Suppressor macrophage treated with lipopolysaccharide for 1 hour (primary cell): Measurements from ENCODE around the gene TAF1.
"Not testable (repeated sequence)": the region's sequence is repeated elsewhere in the genome, so short reads cannot be mapped to it uniquely, and the experiment has no call there.

Experiments
- DNase-seq, 3 donors: peaks; one replicate each; pipeline ENCODE4 v3.0.0-alpha.2; 2020 to 2022

Gene TAF1

GRCh38 chrX:71439896-71440295, 73.7 kb downstream of the TAF1 start:
- DNase-seq: no peak

- peak; percentile 8 to 38 (median 22) for DNase-seq
Observed at GRCh38 chrX:71440401-71440800, 74.2 kb downstream of the TAF1 start.

- DNase-seq: not testable (repeated sequence)
Observed at GRCh38 chrX:71441809-71442208, 75.7 kb downstream of the TAF1 start.

- no peak for DNase-seq
Observed at GRCh38 chrX:71450433-71451106, 84.4 kb downstream of the TAF1 start.

GRCh38 chrX:71451518-71451917, 85.4 kb downstream of the TAF1 start:
- DNase-seq: not testable (repeated sequence)

GRCh38 chrX:71453056-71453455, 86.9 kb downstream of the TAF1 start:
- DNase-seq: no peak

- DNase-seq: no peak
Observed at GRCh38 chrX:71454222-71454621, 88.1 kb downstream of the TAF1 start.

- no peak for DNase-seq
Observed at GRCh38 chrX:71458866-71459265, 92.7 kb downstream of the TAF1 start.

GRCh38 chrX:71464968-71465367, 98.8 kb downstream of the TAF1 start:
- DNase-seq: no peak

GRCh38 chrX:71466979-71467523, 100.9 kb downstream of the TAF1 start:
- DNase-seq: no peak

- DNase-seq: peak; percentile 6 to 21 (median 18)
Observed at GRCh38 chrX:71475785-71476540, 109.8 kb downstream of the TAF1 start.

- DNase-seq: peak in 1 of 3 donors; percentile 9
Observed at GRCh38 chrX:71482228-71482958, 116.2 kb downstream of the TAF1 start.

GRCh38 chrX:71487814-71488213, 121.7 kb downstream of the TAF1 start:
- DNase-seq: no peak

GRCh38 chrX:71489540-71489939, 123.4 kb downstream of the TAF1 start:
- no peak for DNase-seq

GRCh38 chrX:71492231-71493065, 126.3 kb downstream of the TAF1 start:
- peak; percentile 61 to 70 (median 64) for DNase-seq

GRCh38 chrX:71493111-71493613, 127.0 kb downstream of the TAF1 start:
- DNase-seq: peak in 1 of 3 donors; percentile 11

- not testable (repeated sequence) for DNase-seq
Observed at GRCh38 chrX:71495979-71496378, 129.8 kb downstream of the TAF1 start.

- DNase-seq: no peak
Observed at GRCh38 chrX:71496476-71496875, 130.3 kb downstream of the TAF1 start.

GRCh38 chrX:71502080-71502479, 135.9 kb downstream of the TAF1 start:
- DNase-seq: not testable (repeated sequence)

- peak; percentile 18 to 26 (median 24) for DNase-seq
Observed at GRCh38 chrX:71504346-71504745, 138.2 kb downstream of the TAF1 start.

GRCh38 chrX:71509289-71509688, 143.1 kb downstream of the TAF1 start:
- DNase-seq: no peak

- peak; percentile 29 to 48 (median 47) for DNase-seq
Observed at GRCh38 chrX:71510161-71510560, 144.0 kb downstream of the TAF1 start.
